ENCODE data around the gene POU2F2.

GRCh38 chr19:42166316-42166715 lies 34.1 kb upstream of the POU2F2 start:
- no peak for TF ChIP-seq EP300 (IDR thresholded peaks at IDR 0.05)
- no peak for TF ChIP-seq CTCF (IDR thresholded peaks at IDR 0.05)

Measured in stomach (tissue), 4 donors.